Measurements from ENCODE around the gene ERC2. TPM values are rescaled to one million over a fixed set of nuclear protein-coding genes. Genes with fewer than 3 reads are reported as not detected.

Gene ERC2
- total RNA-seq, 1 donor from 2014 or later, result 32.5 TPM

GRCh38 chr3:56398659-56399058 is 69.6 kb downstream of the ERC2 start:
- no peak for DNase-seq (ENCODE audit: low spot score, unreplicated experiment)
- no peak overlapping the region for H3K4me3 Mint-ChIP-seq (ENCODE audit: low read depth)
- H3K4me1 Mint-ChIP-seq (ENCODE audit: low read depth), result no peaks in the 10 kb centered on the region
- H3K27me3 Mint-ChIP-seq, result no peaks in the 10 kb centered on the region
- peaks cover 3% of the 10 kb centered on the region for H3K36me3 Mint-ChIP-seq (ENCODE audit: insufficient read depth)
- H3K9me3 Mint-ChIP-seq (ENCODE audit: low read depth), result peaks cover 3% of the 10 kb centered on the region
- TF ChIP-seq CTCF (IDR thresholded peaks at IDR 0.05; ENCODE audit: unreplicated experiment), result no peak
- H3K27ac Mint-ChIP-seq, result no peak overlapping the region

GRCh38 chr3:56397798-56398197 is 70.5 kb downstream of the ERC2 start:
- TF ChIP-seq CTCF (IDR thresholded peaks at IDR 0.05; ENCODE audit: unreplicated experiment), result no peak
- Mint-ChIP-seq H3K4me3 (ENCODE audit: low read depth) (no peak overlapping the region), H3K36me3 (ENCODE audit: insufficient read depth) (peaks cover 3% of the 10 kb centered on the region), H3K4me1 (ENCODE audit: low read depth) (no peaks in the 10 kb centered on the region), H3K27ac (no peak overlapping the region), H3K9me3 (ENCODE audit: low read depth) (peaks cover 3% of the 10 kb centered on the region), H3K27me3 (no peaks in the 10 kb centered on the region)
- DNase-seq (ENCODE audit: low spot score, unreplicated experiment), result no peak

GRCh38 chr3:56389183-56389830 is 79.0 kb downstream of the ERC2 start:
- Mint-ChIP-seq H3K9me3 (ENCODE audit: low read depth) (no peaks in the 10 kb centered on the region), H3K4me3 (ENCODE audit: low read depth) (no peak overlapping the region), H3K27ac (no peak overlapping the region), H3K4me1 (ENCODE audit: low read depth) (no peaks in the 10 kb centered on the region), H3K36me3 (ENCODE audit: insufficient read depth) (no peaks in the 10 kb centered on the region), H3K27me3 (no peaks in the 10 kb centered on the region)
- no peak for DNase-seq (ENCODE audit: low spot score, unreplicated experiment)
- TF ChIP-seq CTCF (IDR thresholded peaks at IDR 0.05; ENCODE audit: unreplicated experiment), result no peak

- no peak for TF ChIP-seq CTCF (IDR thresholded peaks at IDR 0.05; ENCODE audit: unreplicated experiment)
- H3K36me3 Mint-ChIP-seq (ENCODE audit: insufficient read depth), result no peaks in the 10 kb centered on the region
- no peak overlapping the region for H3K27ac Mint-ChIP-seq
- no peak for DNase-seq (ENCODE audit: low spot score, unreplicated experiment)
- no peak overlapping the region for H3K4me3 Mint-ChIP-seq (ENCODE audit: low read depth)
- H3K9me3 Mint-ChIP-seq (ENCODE audit: low read depth), result no peaks in the 10 kb centered on the region
- H3K4me1 Mint-ChIP-seq (ENCODE audit: low read depth), result no peaks in the 10 kb centered on the region
- no peaks in the 10 kb centered on the region for H3K27me3 Mint-ChIP-seq
These were observed 85.2 kb downstream of the ERC2 start for GRCh38 chr3:56383092-56383491.

- no peaks in the 10 kb centered on the region for H3K27me3 Mint-ChIP-seq
- no peak for DNase-seq (ENCODE audit: low spot score, unreplicated experiment)
- peaks cover 9% of the 10 kb centered on the region for H3K36me3 Mint-ChIP-seq (ENCODE audit: insufficient read depth)
- H3K4me1 Mint-ChIP-seq (ENCODE audit: low read depth), result no peaks in the 10 kb centered on the region
- H3K27ac Mint-ChIP-seq, result no peak overlapping the region
- H3K9me3 Mint-ChIP-seq (ENCODE audit: low read depth), result peaks cover 12% of the 10 kb centered on the region
- TF ChIP-seq CTCF (IDR thresholded peaks at IDR 0.05; ENCODE audit: unreplicated experiment), result no peak
- H3K4me3 Mint-ChIP-seq (ENCODE audit: low read depth), result no peak overlapping the region
These were observed 88.5 kb downstream of the ERC2 start for GRCh38 chr3:56379723-56380287.
